ENCODE results near the gene POLR2C.
"Not testable (repeated sequence)": the region's sequence is repeated elsewhere in the genome, so short reads cannot be mapped to it uniquely, and the experiment has no call there.

POLR2C gene

GRCh38 chr16:57478396-57479204 is 16.1 kb downstream of the POLR2C start:
- DNase-seq (ENCODE audit: insufficient read length, low spot score) (no peak), FAIRE-seq (no peak)

GRCh38 chr16:57479205-57479975 is 16.9 kb downstream of the POLR2C start:
- no peak for DNase-seq (ENCODE audit: insufficient read length, low spot score)
- no peak for FAIRE-seq

GRCh38 chr16:57479976-57480753 is 17.7 kb downstream of the POLR2C start:
- DNase-seq (ENCODE audit: insufficient read length, low spot score), result no peak
- FAIRE-seq, result no peak

GRCh38 chr16:57480754-57481230 is 18.3 kb downstream of the POLR2C start:
- FAIRE-seq (no peak), DNase-seq (ENCODE audit: insufficient read length, low spot score) (no peak)

GRCh38 chr16:57481421-57481820 is 18.9 kb downstream of the POLR2C start:
- no peak for DNase-seq (ENCODE audit: insufficient read length, low spot score)
- no peak for FAIRE-seq

- FAIRE-seq, result no peak
- no peak for DNase-seq (ENCODE audit: insufficient read length, low spot score)
Measured at GRCh38 chr16:57482845-57483545, 20.5 kb downstream of the POLR2C start.

GRCh38 chr16:57483725-57484514 is 21.4 kb downstream of the POLR2C start:
- DNase-seq (ENCODE audit: insufficient read length, low spot score) (no peak), FAIRE-seq (no peak)

GRCh38 chr16:57484515-57485005 is 22.1 kb downstream of the POLR2C start:
- FAIRE-seq, result no peak

GRCh38 chr16:57485091-57485915 is 22.8 kb downstream of the POLR2C start:
- FAIRE-seq, result no peak

More at GRCh38 chr16:57484515-57485005, 22.1 kb downstream of the POLR2C start:
- no peak for DNase-seq (ENCODE audit: insufficient read length, low spot score)

GRCh38 chr16:57485916-57486857 is 23.7 kb downstream of the POLR2C start, which contains the start of gene DOK4:
Gene DOK4 (minus strand): TSS chr16:57486493. CDS start chr16:57479507, 6,986 bp downstream.
- FAIRE-seq (peak; percentile 92), DNase-seq (ENCODE audit: insufficient read length, low spot score) (peak; percentile 92)

More at GRCh38 chr16:57485091-57485915, 22.8 kb downstream of the POLR2C start:
- no peak for DNase-seq (ENCODE audit: insufficient read length, low spot score)

GRCh38 chr16:57486858-57487834 is 24.7 kb downstream of the POLR2C start:
- DNase-seq (ENCODE audit: insufficient read length, low spot score) (no peak), FAIRE-seq (no peak)

GRCh38 chr16:57489229-57489628 is 26.8 kb downstream of the POLR2C start:
- FAIRE-seq, result no peak

GRCh38 chr16:57493767-57494166 is 31.3 kb downstream of the POLR2C start:
- DNase-seq (ENCODE audit: insufficient read length, low spot score), result no peak
- no peak for FAIRE-seq

More at GRCh38 chr16:57489229-57489628, 26.8 kb downstream of the POLR2C start:
- no peak for DNase-seq (ENCODE audit: insufficient read length, low spot score)

GRCh38 chr16:57497121-57497520 is 34.6 kb downstream of the POLR2C start:
- FAIRE-seq (no peak), DNase-seq (ENCODE audit: insufficient read length, low spot score) (no peak)

GRCh38 chr16:57498031-57498430 is 35.6 kb downstream of the POLR2C start:
- DNase-seq (ENCODE audit: insufficient read length, low spot score) (no peak), FAIRE-seq (no peak)

GRCh38 chr16:57499941-57500340 is 37.5 kb downstream of the POLR2C start:
- DNase-seq (ENCODE audit: insufficient read length, low spot score); FAIRE-seq: not testable (repeated sequence)
